ENCODE data around the gene TIMP1.

TIMP1 gene

GRCh38 chrX:47581731-47582647 is at the start of gene TIMP1:
TIMP1 (plus strand) TSS chrX:47582436; CDS start chrX:47583416, 980 bp downstream.
- DNase-seq = peak; percentile 0

- no peak for DNase-seq
Measured at GRCh38 chrX:47539860-47540259, 42.4 kb upstream of the TIMP1 start.

- DNase-seq = peak; percentile 51
Measured at GRCh38 chrX:47540754-47541538, 41.3 kb upstream of the TIMP1 start.

- DNase-seq = no peak
Measured at GRCh38 chrX:47543496-47543895, 38.7 kb upstream of the TIMP1 start.

- peak; percentile 74 for DNase-seq
Measured at GRCh38 chrX:47556045-47556623, 26.1 kb upstream of the TIMP1 start.

- DNase-seq = no peak
Measured at GRCh38 chrX:47558436-47558835, 23.8 kb upstream of the TIMP1 start.

GRCh38 chrX:47560179-47560933 is 21.9 kb upstream of the TIMP1 start:
- no peak for DNase-seq

- peak; percentile 83 for DNase-seq
Measured at GRCh38 chrX:47560934-47561658, 21.1 kb upstream of the TIMP1 start, which contains the start of gene ARAF. ARAF (plus strand) TSS chrX:47561205; CDS start chrX:47562968, 1,763 bp downstream.

- DNase-seq = no peak
Measured at GRCh38 chrX:47561659-47562151, 20.5 kb upstream of the TIMP1 start.

- DNase-seq = no peak
Measured at GRCh38 chrX:47562615-47563243, 19.5 kb upstream of the TIMP1 start.

- DNase-seq = no peak
Measured at GRCh38 chrX:47563801-47564315, 18.4 kb upstream of the TIMP1 start.

GRCh38 chrX:47564438-47565085 is 17.7 kb upstream of the TIMP1 start:
- no peak for DNase-seq

- DNase-seq = no peak
Measured at GRCh38 chrX:47566841-47567240, 15.4 kb upstream of the TIMP1 start.

- DNase-seq = no peak
Measured at GRCh38 chrX:47568656-47569295, 13.5 kb upstream of the TIMP1 start.

- no peak for DNase-seq
Measured at GRCh38 chrX:47570794-47571193, 11.4 kb upstream of the TIMP1 start.

- DNase-seq = no peak
Measured at GRCh38 chrX:47571215-47571614, 11.0 kb upstream of the TIMP1 start.

GRCh38 chrX:47571896-47572295 is 10.3 kb upstream of the TIMP1 start:
- no peak for DNase-seq

GRCh38 chrX:47572773-47573340 is 9.4 kb upstream of the TIMP1 start:
- DNase-seq = no peak

- no peak for DNase-seq
Measured at GRCh38 chrX:47573341-47574075, 8.7 kb upstream of the TIMP1 start.

All from NCI-H1048 (cell line).